HTR-8/SVneo (cell line): ENCODE results near the gene PRKAG2.
A peak's percentile ranks its signal among the peaks of the same experiment; 100 is the strongest.

Experiments used
- DNase-seq: peaks from one replicate; pipeline ENCODE4 v3.0.0; 2011; ENCODE audit warnings: low spot score, mixed read lengths; ENCODE audit not compliant: insufficient read length
- FAIRE-seq: peaks from 2 replicates; lab custom pipeline; 2011; peaks lifted over from hg19 to GRCh38; lab: Jason Lieb, UNC

Gene PRKAG2

DNA sequence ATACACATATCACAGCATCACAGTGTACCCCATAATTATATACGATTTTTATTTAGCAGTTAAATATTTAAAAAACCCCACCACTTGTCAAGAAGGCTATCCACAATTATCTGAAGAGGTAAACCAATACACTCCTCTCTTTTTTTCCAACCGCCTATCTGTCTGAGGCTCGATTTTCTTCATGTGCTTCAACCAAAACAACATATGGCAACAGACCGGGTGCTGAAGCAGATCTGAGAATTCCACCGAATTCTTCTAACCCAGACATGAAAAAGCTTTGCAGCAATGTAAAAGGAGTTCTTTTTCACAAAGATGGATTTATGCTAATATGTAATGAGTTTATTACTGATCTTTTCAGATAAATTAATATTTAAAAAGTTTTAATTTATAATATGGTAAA lies 224.8 kb downstream of the PRKAG2 start:
- DNase-seq (no peak), FAIRE-seq (no peak)

DNA sequence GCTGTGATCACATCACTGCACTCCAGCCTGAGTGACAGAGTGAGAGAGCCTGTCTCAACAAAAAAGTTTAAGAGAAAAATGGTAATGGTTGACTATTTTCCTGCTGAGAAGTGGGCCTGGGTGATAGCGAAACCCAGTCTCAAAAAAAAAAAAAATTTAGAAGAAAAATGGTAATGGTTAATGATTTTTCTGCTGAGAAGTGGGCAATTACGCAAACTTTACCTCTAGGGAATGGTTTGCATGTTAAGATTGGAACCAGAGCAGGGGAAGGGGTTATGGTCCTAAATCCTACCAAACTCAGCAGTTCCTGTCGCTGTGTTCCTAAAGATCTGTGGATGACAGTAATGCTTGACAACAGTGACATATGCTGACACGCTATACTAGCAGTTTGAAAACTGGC lies 226.8 kb downstream of the PRKAG2 start:
- FAIRE-seq (no peak), DNase-seq (no peak)

GRCh38 chr7:151648429-151648828 lies 228.5 kb downstream of the PRKAG2 start:
- FAIRE-seq (no peak), DNase-seq (no peak)

DNA sequence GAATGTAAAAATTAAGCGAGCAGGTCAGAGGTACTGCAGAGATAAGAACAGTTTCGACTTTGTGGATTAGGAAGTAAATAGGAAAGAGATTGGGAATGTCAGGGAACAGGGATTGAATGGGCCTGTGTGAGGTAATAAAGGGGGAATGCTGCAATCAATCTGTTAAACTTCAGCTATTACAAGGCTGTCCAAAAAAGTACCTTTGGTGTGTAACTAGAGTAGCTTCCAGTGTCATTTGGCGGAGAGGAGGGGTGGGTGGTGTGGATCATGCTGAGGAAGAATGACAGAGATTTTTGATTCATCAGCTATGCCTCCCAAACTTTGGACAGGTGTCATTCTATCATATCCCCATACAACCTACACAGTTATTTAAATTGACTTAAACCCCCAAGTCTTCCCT lies 229.0 kb downstream of the PRKAG2 start:
- FAIRE-seq, result no peak
- no peak for DNase-seq

DNA sequence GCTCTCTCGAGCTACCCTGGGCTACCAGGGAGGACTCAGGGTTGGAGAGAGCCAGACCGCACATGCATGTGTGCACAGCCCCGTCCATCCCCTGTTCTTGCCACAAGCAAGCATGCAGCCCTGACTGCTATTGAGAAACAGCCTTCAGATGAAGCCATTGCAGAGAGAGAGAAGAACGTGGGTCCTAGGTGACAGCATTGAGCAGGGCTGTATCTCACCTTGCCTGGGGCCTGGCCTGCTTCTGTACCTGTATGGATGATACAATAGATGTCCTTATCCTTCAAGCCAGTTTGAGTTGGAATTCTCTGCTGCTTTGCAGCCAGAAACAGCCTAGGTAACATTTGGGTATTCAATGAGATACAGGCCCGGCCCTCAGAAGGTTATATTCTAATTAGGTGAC lies 229.9 kb downstream of the PRKAG2 start:
- FAIRE-seq, result no peak
- DNase-seq, result no peak

DNA sequence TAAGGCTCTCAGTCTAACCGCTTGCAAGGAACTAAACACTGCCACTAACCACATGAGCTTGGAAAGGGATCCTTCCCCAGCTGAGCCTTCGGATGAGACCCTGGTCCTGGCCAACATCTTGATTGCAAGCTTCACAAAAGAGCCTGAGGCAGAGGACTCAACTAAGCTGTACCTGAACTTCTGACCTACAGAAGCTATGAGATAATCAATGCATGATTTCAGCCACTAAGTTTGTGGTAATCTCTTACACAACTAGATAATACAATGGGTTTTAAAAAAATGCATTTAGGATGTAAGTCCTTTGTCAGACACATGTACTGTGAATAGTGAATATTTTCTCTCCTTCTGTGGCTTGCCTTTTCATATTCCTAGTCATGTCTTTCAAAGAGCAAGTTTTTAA lies 231.6 kb downstream of the PRKAG2 start:
- no peak for FAIRE-seq
- DNase-seq, result no peak

DNA sequence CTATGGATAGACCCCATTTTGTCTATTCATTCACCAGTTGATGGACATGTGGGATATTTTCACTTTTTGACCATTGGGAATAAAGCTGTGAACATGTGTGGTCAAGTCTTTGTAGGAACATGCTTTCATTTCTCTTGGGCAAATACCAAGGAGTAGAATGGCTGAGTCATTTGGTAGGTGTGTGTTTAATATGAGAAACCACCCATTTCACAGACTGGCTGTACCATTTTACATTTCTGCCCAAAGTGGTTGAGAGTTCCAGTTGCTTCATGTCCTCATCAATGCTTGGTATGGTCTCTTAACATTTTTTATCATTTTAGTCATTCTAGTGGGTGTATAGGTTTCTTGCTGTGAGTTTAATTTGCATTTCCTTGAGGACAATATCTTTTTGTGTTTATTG lies 232.4 kb downstream of the PRKAG2 start:
- FAIRE-seq (no peak), DNase-seq (no peak)

- FAIRE-seq (no peak), DNase-seq (no peak)
Observed at GRCh38 chr7:151642746-151643145, 234.2 kb downstream of the PRKAG2 start.

DNA sequence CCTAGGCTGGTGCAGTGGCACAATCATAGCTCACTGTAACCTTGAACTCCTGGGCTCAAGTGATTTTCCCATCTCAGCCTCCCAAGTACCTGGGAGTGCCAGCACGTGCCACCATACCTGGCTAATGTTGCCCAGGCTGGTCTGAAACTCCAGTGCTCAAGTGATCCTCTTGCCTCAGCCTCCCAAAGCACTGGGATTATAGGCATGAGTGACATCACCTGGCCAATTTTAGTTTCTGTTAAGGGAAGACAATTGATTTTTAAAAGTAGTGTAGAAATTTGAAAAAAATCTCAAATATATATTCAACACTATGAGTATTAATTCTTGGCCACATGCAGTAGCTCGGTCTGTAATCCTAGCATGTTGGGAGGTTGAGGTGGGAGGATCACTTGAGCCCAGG lies 235.3 kb downstream of the PRKAG2 start:
- no peak for FAIRE-seq
- DNase-seq, result no peak

DNA sequence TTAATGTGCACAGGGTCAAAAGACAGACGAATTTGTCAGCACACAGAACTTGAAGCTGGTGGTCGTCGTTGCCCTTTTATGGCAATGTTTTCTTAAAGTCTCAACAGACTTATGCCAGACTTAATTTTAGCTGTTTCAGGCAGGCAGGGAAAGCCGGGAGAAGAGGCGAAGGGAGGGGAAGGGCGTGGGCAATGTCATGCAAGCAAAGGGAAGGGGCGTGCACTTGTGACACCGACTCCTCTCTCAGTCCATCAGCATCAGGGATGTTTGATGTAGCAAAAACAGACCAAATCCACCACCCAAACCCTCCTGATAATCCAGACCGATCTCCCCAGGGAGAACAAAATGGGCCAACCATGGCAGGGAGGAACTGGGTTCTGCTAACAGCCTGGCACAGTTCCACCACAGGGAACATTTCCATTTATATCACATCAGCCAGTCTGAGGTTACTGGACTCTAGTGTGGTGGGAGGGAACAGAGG lies 239.1 kb downstream of the PRKAG2 start:
- FAIRE-seq, result no peak
- no peak for DNase-seq

- FAIRE-seq (no peak), DNase-seq (no peak)
Observed at GRCh38 chr7:151634643-151635042, 242.3 kb downstream of the PRKAG2 start.

DNA sequence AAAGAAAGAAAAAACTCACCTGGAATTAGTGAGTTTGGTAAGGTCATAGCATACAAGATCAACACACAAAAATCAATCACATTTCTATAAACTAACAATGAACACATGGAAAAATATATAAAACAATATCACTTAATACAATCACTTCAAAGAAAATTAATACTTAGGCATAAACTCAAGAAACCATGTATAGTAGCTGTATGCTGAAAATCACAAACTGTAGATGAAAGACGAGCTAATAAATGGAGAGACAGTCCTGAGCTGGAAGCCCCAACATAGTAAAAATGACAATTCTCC lies 243.5 kb downstream of the PRKAG2 start:
- DNase-seq, result no peak
- no peak for FAIRE-seq

- no peak for DNase-seq
- FAIRE-seq, result no peak
Observed at GRCh38 chr7:151632750-151633515, 244.0 kb downstream of the PRKAG2 start.

- DNase-seq (peak; percentile 65), FAIRE-seq (no peak)
Observed at GRCh38 chr7:151631953-151632749, 244.8 kb downstream of the PRKAG2 start.

DNA sequence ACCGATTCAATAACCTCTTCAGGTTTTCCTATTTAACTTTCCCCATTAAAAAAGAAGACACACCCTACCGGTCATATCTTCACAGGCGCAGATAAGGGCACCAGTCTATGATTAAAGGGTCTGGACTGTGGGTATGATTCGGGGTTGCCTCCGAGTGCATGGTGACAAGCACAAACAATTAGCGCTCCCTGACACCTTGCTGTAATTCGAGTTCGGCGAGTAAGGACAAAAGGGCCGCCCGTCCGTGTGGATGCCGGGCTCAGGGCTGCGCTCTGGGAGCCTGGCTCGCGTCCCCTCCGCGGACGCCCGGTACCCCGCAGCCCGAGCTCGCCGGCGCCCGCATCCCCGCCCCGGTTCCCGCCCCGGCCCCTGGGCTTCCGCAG lies 245.4 kb downstream of the PRKAG2 start:
- FAIRE-seq (no peak), DNase-seq (no peak)

DNA sequence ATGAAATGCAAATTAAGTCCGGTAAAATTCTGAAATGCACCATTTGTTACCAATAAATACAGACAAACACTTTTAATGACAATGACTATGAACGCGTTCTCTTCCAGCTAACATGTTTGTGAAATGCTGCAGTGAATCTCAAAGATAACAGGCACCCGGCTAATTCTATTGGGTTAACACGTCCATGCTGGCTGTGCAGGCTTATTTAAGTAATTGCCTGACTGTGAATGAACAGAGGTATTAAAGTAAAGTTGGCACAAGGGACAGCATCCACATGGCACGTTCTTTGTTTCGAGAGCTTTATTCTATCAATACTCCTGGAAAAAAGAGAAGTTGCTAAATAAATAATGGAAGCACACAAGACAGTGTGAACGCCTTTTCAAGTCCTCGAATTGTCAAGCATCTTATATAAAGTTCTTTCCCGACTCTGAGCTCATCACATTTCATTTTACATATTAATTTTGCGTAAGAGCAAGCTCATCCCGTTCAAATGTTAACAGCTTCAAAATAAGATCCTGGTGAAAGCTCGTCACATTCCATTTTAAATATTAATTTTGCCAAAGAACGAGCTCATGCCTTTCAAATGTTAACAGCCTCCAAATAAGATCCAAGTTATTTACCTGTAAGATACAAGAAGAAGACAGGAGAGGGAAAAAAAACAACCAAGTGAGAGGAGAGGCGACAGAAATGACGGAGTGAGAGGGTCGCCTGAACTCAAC lies 245.9 kb downstream of the PRKAG2 start:
- FAIRE-seq, result no peak
- DNase-seq, result no peak

DNA sequence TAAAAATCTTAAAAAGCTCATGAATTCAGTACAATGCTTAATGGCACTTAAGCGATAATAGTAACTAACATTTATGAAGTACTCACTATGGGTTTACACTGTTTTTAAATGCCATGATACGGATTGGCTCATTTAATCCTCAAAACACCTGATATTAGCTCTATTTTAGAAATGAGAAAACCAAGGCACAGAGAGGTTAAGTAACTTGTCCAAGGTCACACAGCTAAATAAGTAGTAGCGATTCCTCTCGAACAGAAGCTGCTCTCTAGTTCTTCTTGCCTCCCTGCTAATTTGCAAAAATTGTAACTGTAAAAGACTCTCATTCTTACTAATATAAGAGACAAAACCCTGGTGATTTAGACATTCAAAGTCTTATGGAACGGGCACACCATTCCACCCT lies 246.6 kb downstream of the PRKAG2 start:
- FAIRE-seq (no peak), DNase-seq (no peak)

GRCh38 chr7:151629713-151630272 lies 247.1 kb downstream of the PRKAG2 start:
- DNase-seq, result no peak
- FAIRE-seq, result no peak

DNA sequence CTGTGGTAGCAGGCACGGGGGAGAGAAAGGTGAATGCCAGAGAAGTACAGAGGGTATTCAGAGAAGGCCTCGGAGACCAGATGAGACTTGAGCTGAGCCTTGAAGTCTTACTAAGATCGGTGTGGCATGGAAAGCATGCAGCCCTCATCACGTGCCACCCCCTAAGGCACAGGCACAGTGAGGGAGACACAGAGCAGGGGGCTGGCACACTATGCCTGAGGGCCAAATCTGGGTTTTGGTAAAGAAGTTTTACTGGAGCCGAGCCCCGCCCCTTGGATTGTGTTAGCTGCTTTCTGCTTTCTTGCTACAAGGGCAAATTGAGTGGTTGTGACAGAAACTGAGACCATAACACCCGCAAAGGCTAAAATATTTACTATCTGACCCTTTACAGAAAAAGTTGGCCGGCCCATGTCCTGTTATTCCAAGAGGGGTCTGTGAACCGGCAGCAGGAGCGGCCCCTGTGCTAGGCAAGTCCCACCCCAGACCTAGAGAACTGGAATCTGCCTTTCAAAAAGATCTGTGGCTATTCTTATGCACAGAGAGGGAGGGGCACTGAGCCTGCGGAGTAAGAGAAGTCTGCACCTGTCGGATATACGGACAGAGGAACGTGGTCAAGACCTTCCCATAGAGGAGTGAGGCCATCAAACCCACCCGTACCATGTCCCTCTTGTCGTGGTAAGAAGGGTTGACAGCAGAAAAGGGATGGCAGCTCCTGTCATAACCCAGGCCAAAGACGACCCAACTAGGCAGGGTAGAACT lies 247.9 kb downstream of the PRKAG2 start:
- FAIRE-seq (no peak), DNase-seq (no peak)

DNA sequence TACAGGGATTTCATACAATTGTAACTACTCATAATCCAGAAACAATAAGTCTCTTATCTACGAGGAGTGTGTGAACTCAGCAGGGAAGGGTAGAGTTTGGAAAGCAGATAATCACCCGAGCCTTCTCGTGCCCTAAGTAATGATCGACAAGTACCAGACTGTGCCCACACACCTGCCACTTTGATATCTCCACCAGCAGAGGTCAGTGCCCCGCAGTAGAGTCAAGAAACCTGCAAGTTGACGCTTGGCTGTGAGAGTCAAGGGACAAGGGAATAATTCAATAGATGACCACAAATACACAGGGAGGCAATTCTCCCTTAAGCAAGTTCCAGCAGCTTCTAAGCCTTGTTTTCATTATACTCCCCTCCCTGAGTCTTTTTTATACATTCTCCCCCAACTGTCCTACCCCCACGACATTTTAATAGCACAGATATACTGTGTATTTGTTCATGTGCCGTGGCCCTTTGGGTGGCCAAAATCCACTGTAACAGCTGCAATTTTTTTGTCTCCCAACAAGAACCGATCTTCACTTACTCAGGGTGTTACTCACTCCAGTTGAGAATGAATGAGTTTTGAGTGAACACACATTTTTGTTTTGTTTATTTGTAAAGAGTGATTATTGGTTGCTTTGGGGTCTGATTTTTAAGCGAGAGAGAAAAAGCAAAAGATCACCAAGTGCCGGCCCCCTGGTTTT lies 250.3 kb downstream of the PRKAG2 start:
- DNase-seq, result no peak
- FAIRE-seq, result no peak
